ENCODE results near the gene SIM1. TPM values are rescaled to one million over a fixed set of nuclear protein-coding genes. Genes with fewer than 3 reads are reported as not detected.
A peak's percentile ranks its signal among the peaks of the same experiment; 100 is the strongest.

The SIM1 gene
- total and polyA plus RNA-seq, 8 donors = 1.5 to 6.0 (median 4.1) TPM

- Histone ChIP-seq H3K9me3 (no peaks in the 10 kb centered on the region), H3K4me3 (no peak overlapping the region), H3K4me1 (peaks cover 0 to 11% (median 5%) of the 10 kb centered on the region in 3 donors), H3K36me3 (no peaks in the 10 kb centered on the region), H3K27me3 (no peaks in the 10 kb centered on the region), H3K27ac (no peak overlapping the region)
- no peak for FAIRE-seq
- no peak for DNase-seq
- no peak for ATAC-seq
- intact Hi-C loops (cut with DNase I) = no loop called here
- WGBS, 2 donors = 92 to 96% methylated on average over 3 of the region's 3 CpGs
- no peak for TF ChIP-seq CTCF (IDR thresholded peaks at IDR 0.05)
Measured at GRCh38 chr6:100349366-100349765, 115.4 kb downstream of the SIM1 start.

GRCh38 chr6:100347901-100348550 is 116.7 kb downstream of the SIM1 start:
- FAIRE-seq (no peak), ATAC-seq (no peak), DNase-seq (no peak)
- no peak overlapping the region for H3K27ac ChIP-seq
- no peak overlapping the region for H3K4me3 ChIP-seq
- no peaks in the 10 kb centered on the region for H3K9me3 ChIP-seq
- H3K27me3 ChIP-seq = no peaks in the 10 kb centered on the region
- 81 to 83% methylated on average over 4 of the region's 4 CpGs for WGBS, 2 donors
- no peak for TF ChIP-seq CTCF (IDR thresholded peaks at IDR 0.05)
- intact Hi-C loops (cut with DNase I) = no loop called here
- peaks cover 0 to 11% (median 5%) of the 10 kb centered on the region in 3 donors for H3K4me1 ChIP-seq
- H3K36me3 ChIP-seq = no peaks in the 10 kb centered on the region

DNA sequence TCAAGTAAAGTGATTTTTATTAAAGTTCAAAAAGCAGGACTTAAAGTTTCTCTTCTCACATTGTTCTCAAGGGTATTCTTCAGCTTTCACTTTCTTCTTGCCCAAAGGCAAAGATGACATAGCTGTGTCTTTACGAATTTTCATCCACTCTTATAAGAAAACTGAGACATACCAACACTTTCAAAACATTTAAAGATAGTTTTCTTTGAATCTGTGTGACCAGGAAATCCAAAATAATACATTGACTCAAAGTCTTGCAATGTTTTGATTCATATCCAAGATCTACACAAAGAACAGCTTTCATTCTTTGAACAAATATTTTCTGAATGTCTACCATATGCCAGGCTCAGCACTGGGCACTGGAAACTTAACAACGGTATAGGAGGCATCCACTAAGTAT is 117.9 kb downstream of the SIM1 start:
- Histone ChIP-seq H3K36me3 (no peaks in the 10 kb centered on the region), H3K4me1 (peaks cover 0 to 11% (median 5%) of the 10 kb centered on the region in 3 donors), H3K9me3 (no peaks in the 10 kb centered on the region), H3K27ac (no peak overlapping the region), H3K27me3 (no peaks in the 10 kb centered on the region), H3K4me3 (no peak overlapping the region)
- TF ChIP-seq CTCF (IDR thresholded peaks at IDR 0.05) = no peak
- 39 to 42% methylated on average over 2 of the region's 2 CpGs for WGBS, 2 donors
- FAIRE-seq (no peak), DNase-seq (no peak), ATAC-seq (peak in 2 of 4 donors; percentile 47 to 58)
- intact Hi-C loops (cut with DNase I) = no loop called here

DNA sequence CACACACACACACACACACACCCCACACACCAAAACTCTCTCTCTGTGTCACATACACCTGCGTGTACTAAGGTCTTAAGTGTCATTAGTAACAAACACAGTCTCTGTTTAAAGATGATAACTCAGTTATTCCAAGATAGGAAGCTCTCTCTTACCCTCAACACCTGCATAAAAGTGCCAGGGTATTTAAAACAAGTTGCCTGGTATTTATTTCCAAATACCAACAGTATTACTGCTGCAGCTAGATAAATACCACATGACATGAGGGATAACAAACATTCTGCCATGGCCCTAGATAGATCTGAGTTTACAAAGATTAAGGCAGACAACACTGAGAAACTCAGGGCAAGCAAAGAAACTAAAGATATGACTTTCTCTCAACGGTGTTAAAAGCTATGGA is 118.5 kb downstream of the SIM1 start:
- Histone ChIP-seq H3K27me3 (no peaks in the 10 kb centered on the region), H3K9me3 (no peaks in the 10 kb centered on the region), H3K4me3 (no peak overlapping the region), H3K36me3 (no peaks in the 10 kb centered on the region), H3K27ac (no peak overlapping the region), H3K4me1 (peaks cover 0 to 11% (median 5%) of the 10 kb centered on the region in 3 donors)
- TF ChIP-seq CTCF (IDR thresholded peaks at IDR 0.05) = no peak
- FAIRE-seq = no peak
- intact Hi-C loops (cut with DNase I) = no loop called here
- DNase-seq = no peak
- WGBS, 2 donors = 20 to 22% methylated on average over 2 of the region's 2 CpGs
- peak in 3 of 4 donors; percentile 30 to 63 (median 31) for ATAC-seq

- FAIRE-seq = no peak
- Histone ChIP-seq H3K27ac (no peak overlapping the region), H3K36me3 (no peaks in the 10 kb centered on the region), H3K27me3 (no peaks in the 10 kb centered on the region), H3K9me3 (no peaks in the 10 kb centered on the region), H3K4me1 (peaks cover 0 to 11% (median 5%) of the 10 kb centered on the region in 3 donors), H3K4me3 (no peak overlapping the region)
- DNase-seq = no peak
- no peak for TF ChIP-seq CTCF (IDR thresholded peaks at IDR 0.05)
- ATAC-seq = no peak
- intact Hi-C loops (cut with DNase I) = no loop called here
- 92 to 96% methylated on average over 4 of the region's 4 CpGs for WGBS, 2 donors
Measured at GRCh38 chr6:100344761-100345160, 120.0 kb downstream of the SIM1 start.
